Measurements from ENCODE around the gene PIH1D2. TPM values are rescaled to one million over a fixed set of nuclear protein-coding genes. Genes with fewer than 3 reads are reported as not detected.

PIH1D2 gene
- total and polyA plus RNA-seq, 2 of the 4 experiments (the other 2 are of a cell fraction), result 1.1 TPM

GRCh38 chr11:112024773-112025678, 48.8 kb downstream of the PIH1D2 start, which contains the start of gene DLAT:
Gene DLAT, plus strand, starts transcription at chr11:112025408. Its CDS starts 65 bp downstream, at chr11:112025473.
- H3K36me3 ChIP-seq (ENCODE audit: control insufficient read depth, insufficient read depth, low read length), result peaks cover 12% of the 10 kb centered on the region
- H4K8ac ChIP-seq (ENCODE audit: low read depth in 2 of 2, low read length in 2 of 2), result peak within 1 kb of the TSS; percentile 49 to 98
- H3K4ac ChIP-seq (ENCODE audit: low read depth, low read length), result peak within 1 kb of the TSS; percentile 94
- dilution Hi-C loops (cut with HindIII; ENCODE audit: low sequenced_read_pairs, unreplicated experiment), result no loop called here
- ChIA-PET POLR2A (ENCODE audit: unreplicated experiment) (no interaction called here), CTCF (no interaction called here)
- H3K27ac ChIP-seq (ENCODE audit: insufficient read depth, low read length), result peak within 1 kb of the TSS; percentile 88
- peak within 1 kb of the TSS; percentile 99 for H2AFZ ChIP-seq (replicated peaks; ENCODE audit: low read length, poor library complexity)
- in situ Hi-C loops (cut with MboI; ENCODE audit: low sequenced_read_pairs), result no loop called here
- peak within 1 kb of the TSS; percentile 70 for H3K4me3 ChIP-seq (ENCODE audit: insufficient read depth, low read depth, low read length)
- peak within 1 kb of the TSS; percentile 75 for H2AK5ac ChIP-seq (ENCODE audit: low read depth, low read length)
- peak within 1 kb of the TSS; percentile 93 for H3K23ac ChIP-seq (ENCODE audit: low read depth, low read length)
- DNase-seq (peak; percentile 75), ATAC-seq (ENCODE audit: low read depth) (peak; percentile 94)
- no peaks in the 10 kb centered on the region; the same call in none of the 2 replicates for H3K9me1 ChIP-seq (ENCODE audit: insufficient read depth, low read length)
- WGBS, 2 experiments (ENCODE audit: extremely low coverage in 2 of 2, insufficient read length in 1 of 2), result 0% methylated on average over 45 of the region's 71 CpGs; no CpG with 5 or more reads in 1 of the 2 experiments
- peak within 1 kb of the TSS; percentile 81 for H3K56ac ChIP-seq (ENCODE audit: extremely low read depth, insufficient read depth, low read length)
- H3K79me1 ChIP-seq (ENCODE audit: low read depth in 1 of 2, low read length in 2 of 2), result peaks cover 12 to 20% of the 10 kb centered on the region in 2 experiments
- peak within 1 kb of the TSS; percentile 87 for H3K14ac ChIP-seq (replicated peaks; ENCODE audit: low read depth, low read length)
- H2BK120ac ChIP-seq (ENCODE audit: low read depth, low read length), result peak within 1 kb of the TSS; percentile 91
- peak within 1 kb of the TSS; percentile 79 for H4K5ac ChIP-seq (ENCODE audit: low read depth, low read length)
- peak within 1 kb of the TSS; percentile 91 for H4K91ac ChIP-seq (ENCODE audit: insufficient read depth, low read depth, low read length)
- peak within 1 kb of the TSS; percentile 71 for H2BK5ac ChIP-seq (ENCODE audit: low read depth, low read length, poor library complexity, severe bottlenecking)
- intact Hi-C loops (cut with micrococcal nuclease), result loop anchor here (1.0 kb wide), 1 partner anchor 146 kb away; the partner anchor contains the start of genes CFAP68 and FDXACB1
- no peaks in the 10 kb centered on the region for H3K4me1 ChIP-seq (ENCODE audit: control insufficient read depth, insufficient read depth, low read length)
- TF ChIP-seq POLR2A (IDR thresholded peaks at IDR 0.05; ENCODE audit: low read depth, low read length) (peak; percentile 60; the same call in 1 of the 2 replicates), BHLHE40 (IDR thresholded peaks at IDR 0.05; ENCODE audit: low read depth, low read length) (0 out of 2 replicates have a peak, but pooled peaks have one; percentile 4), USF2 (IDR thresholded peaks at IDR 0.05; ENCODE audit: low read depth, low read length) (no peak), CEBPB (IDR thresholded peaks at IDR 0.05; ENCODE audit: low read depth, low read length) (no peak), RAD21 (IDR thresholded peaks at IDR 0.05; ENCODE audit: low read length) (0 out of 2 replicates have a peak, but pooled peaks have one; percentile 2), CHD1 (IDR thresholded peaks at IDR 0.05; ENCODE audit: low read depth, low read length) (0 out of 2 replicates have a peak, but pooled peaks have one; percentile 30), NFE2L2 (IDR thresholded peaks at IDR 0.05; ENCODE audit: low read depth, low read length) (no peak), MXI1 (IDR thresholded peaks at IDR 0.05; ENCODE audit: borderline replicate concordance, low read depth, low read length) (peak; percentile 61; the same call in 1 of the 2 replicates), SMC3 (IDR thresholded peaks at IDR 0.05; ENCODE audit: low read depth, low read length) (no peak), MAZ (IDR thresholded peaks at IDR 0.05; ENCODE audit: borderline replicate concordance, low read depth, low read length) (peak; percentile 32; the same call in 1 of the 2 replicates)
- H3K18ac ChIP-seq (ENCODE audit: low read depth, low read length), result peak within 1 kb of the TSS; percentile 65
- no peaks in the 10 kb centered on the region for H3K27me3 ChIP-seq (ENCODE audit: control insufficient read depth, insufficient read depth, low read length)
- H3K9me3 ChIP-seq (ENCODE audit: control insufficient read depth, insufficient read depth, low read length), result no peaks in the 10 kb centered on the region
- peak within 1 kb of the TSS; percentile 93 for H3K4me2 ChIP-seq (ENCODE audit: low read depth, low read length)
- peak within 1 kb of the TSS; percentile 79 for H3K9ac ChIP-seq (ENCODE audit: low read depth, low read length)
- peak within 1 kb of the TSS; percentile 16; the same call in 1 of the 2 replicates for H2BK20ac ChIP-seq (ENCODE audit: low read depth, low read length)
- H2AK9ac ChIP-seq (replicated peaks; ENCODE audit: low read depth, low read length, poor library complexity), result peak within 1 kb of the TSS; percentile 96
- no TSS peak for BruUV-seq (replicated peaks)
- no peaks in the 10 kb centered on the region for H4K20me1 ChIP-seq (ENCODE audit: insufficient read depth, low read length)
- H2BK15ac ChIP-seq (ENCODE audit: low read depth, low read length), result peak within 1 kb of the TSS; percentile 49; the same call in 1 of the 3 replicates
